ENCODE measurements around the gene EGF. TPM values are rescaled to one million over a fixed set of nuclear protein-coding genes. Genes with fewer than 3 reads are reported as not detected.

EGF gene
- total RNA-seq, 1 donor from 2014 or later = 0.46 TPM

- peak; percentile 32 for DNase-seq (ENCODE audit: low read depth)
- no peak overlapping the region for H3K4me3 ChIP-seq (ENCODE audit: low read depth, low read length)
- TF ChIP-seq CTCF (conservative IDR thresholded peaks at IDR 0.05; ENCODE audit: low read depth, low read length) = no peak
These were observed 67.4 kb downstream of the EGF start for GRCh38 chr4:109979920-109980717.

DNA sequence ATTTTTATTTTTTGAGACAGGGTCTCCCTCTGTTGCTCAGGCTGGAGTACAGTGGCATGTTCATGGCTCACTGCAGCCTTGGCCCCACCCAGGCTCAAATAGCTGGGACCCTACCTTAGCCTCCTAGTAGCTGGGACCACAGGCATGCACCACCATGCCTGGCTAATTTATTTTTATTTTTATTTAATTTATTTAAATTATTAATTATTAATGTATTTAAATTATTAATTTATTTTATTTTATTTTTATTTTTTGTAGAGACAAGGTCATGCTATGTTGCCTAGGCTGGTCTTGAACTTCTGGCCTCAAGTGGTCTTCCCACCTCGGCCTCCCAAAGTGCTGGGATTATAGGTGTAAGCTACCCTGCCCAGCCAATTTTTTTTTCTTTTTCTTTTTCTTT is 69.3 kb downstream of the EGF start:
- TF ChIP-seq CTCF (conservative IDR thresholded peaks at IDR 0.05; ENCODE audit: low read depth, low read length) = no peak
- DNase-seq (ENCODE audit: low read depth) = no peak

GRCh38 chr4:109982521-109982920 is 69.8 kb downstream of the EGF start:
- no peak overlapping the region for H3K4me3 ChIP-seq (ENCODE audit: low read depth, low read length)
- TF ChIP-seq CTCF (conservative IDR thresholded peaks at IDR 0.05; ENCODE audit: low read depth, low read length) = no peak
- DNase-seq (ENCODE audit: low read depth) = no peak

More for the DNA sequence above, 69.3 kb downstream of the EGF start:
- no peak overlapping the region for H3K4me3 ChIP-seq (ENCODE audit: low read depth, low read length)

DNA sequence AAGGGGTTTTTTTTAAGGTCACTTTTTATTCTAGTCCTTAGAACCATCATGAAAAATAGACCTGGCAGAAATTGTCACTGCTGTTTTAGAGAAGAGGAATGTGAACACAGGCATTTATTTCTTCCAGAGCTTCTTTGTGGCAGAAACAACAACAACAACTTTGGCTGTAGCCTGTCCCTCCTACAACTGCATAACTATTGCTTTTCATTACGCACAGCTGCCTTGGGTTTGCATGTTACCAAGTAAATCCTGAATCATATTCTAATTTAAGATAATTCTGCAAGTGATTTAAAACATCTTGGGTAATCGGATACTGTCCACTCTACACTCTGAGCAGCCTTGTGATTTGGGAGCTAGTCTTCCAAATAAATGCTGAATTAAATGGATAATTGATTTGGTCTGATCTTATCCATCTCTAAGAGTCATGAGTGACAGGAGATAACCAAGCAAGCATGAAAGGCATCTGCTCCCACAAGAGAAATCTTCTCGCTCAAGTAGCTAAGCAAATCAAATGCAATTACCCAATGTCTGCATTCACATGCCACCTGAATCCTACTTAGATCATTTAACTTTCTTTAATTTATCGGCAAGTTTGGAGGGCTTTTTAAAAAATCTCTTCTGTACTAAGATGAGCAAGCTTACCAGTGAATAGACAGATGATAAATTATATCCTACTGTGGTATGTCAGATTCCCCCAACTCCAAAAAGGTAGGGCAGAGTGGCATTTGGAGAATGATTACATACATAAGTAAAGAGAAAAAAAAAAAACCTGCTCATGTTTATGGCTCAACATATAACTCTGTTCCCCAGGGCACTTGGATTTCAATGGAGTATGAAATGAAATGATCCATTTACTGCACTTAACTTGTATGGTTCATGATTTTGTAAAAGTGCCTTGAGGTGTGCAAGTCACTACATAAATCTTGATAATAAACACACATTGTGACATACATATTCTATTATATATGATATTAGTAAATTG is 73.6 kb downstream of the EGF start:
- DNase-seq (ENCODE audit: low read depth) = no peak
- no peak overlapping the region for H3K4me3 ChIP-seq (ENCODE audit: low read depth, low read length)
- no peak for TF ChIP-seq CTCF (conservative IDR thresholded peaks at IDR 0.05; ENCODE audit: low read depth, low read length)

DNA sequence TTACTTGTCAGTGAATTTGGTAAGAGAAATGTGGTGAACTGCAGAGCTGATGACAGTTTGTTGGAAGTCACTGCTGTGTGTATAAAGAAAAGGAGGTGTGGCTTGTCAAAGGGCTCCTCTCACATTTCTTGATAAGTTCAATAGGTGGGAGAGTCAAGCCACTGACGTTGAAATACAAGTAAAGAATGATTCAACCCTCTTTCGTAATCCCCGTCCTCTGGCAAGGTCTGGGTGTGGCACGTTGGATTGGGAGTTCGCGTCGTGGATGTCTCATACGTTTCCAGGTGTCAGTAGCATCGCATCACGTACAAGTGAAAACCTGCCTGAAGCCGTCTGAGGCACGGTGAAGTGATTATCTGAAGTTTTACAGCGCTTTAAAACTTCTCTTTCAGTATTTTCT is 76.4 kb downstream of the EGF start:
- TF ChIP-seq CTCF (conservative IDR thresholded peaks at IDR 0.05; ENCODE audit: low read depth, low read length) = no peak
- H3K4me3 ChIP-seq (ENCODE audit: low read depth, low read length) = no peak overlapping the region
- no peak for DNase-seq (ENCODE audit: low read depth)

DNA sequence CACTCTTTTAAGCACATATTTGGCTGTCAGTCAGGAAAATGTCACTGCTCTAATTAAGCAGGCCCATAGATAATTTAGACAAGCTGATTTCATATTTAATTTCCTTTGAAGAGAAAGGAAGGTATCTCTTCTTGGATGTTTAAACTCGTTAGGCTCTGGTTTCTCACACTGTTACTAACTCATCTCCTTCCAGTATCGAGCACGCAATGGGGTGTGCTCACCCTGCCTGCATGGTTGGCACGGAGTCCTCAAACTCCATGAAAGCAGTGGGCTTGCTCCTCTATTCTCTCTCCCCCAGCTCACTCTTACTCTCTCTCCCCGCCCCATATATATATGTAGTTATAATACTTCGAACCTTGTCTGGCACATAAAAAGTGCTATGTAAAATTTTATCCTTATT is 76.9 kb downstream of the EGF start:
- no peak for TF ChIP-seq CTCF (conservative IDR thresholded peaks at IDR 0.05; ENCODE audit: low read depth, low read length)
- DNase-seq (ENCODE audit: low read depth) = no peak
- no peak overlapping the region for H3K4me3 ChIP-seq (ENCODE audit: low read depth, low read length)
